Loucy (cell line): Measurements from ENCODE around the gene RNF32.

Experiments used
- CTCF ChIP-seq: fragments of 200-600 bp; sonication (generic); conservative IDR thresholded peaks from 2 replicates; pipeline ENCODE4 v1.5.1; 2014; ENCODE audit warnings: mild to moderate bottlenecking, antibody characterized with exemption, low read length
- EZH2phosphoT487 ChIP-seq: fragments of 200-600 bp; IDR thresholded peaks from 2 replicates; pipeline ENCODE4 v1.6.1; 2018; ENCODE audit warnings: antibody characterized with exemption, mild to moderate bottlenecking, moderate library complexity, borderline replicate concordance

DNA sequence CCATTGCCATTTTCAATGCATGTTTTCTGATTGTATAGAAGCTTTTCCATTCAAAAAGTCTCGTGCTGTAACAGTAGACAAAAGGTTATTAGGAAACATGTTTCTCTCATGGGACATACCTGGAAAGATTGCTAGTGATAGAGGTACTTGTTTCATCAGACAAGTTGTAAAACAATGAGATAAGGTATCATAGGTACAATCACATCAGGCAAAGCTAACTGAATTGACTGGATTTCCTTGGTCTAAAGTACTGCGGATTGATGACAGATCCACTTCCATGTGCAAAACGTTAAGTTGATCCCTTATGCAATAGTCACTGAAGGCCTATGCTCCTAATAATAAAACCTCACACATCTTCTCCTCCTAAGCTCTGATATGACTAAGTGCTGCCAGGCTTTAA is 6.5 kb upstream of the RNF32 start:
- TF ChIP-seq CTCF (no peak), EZH2phosphoT487 (no peak)
